GM11168 (cell line): Measurements from ENCODE around the gene HHAT.

Experiments
- in situ Hi-C: fragments of 300-500 bp; cut with MboI; formaldehyde crosslinking; loops from one replicate; pipeline ENCODE4 v1.12.0; 2022; ENCODE audit warnings: low sequenced_read_pairs; ENCODE audit not compliant: unreplicated experiment

Gene HHAT

GRCh38 chr1:210616356-210616755 is 287.7 kb downstream of the HHAT start:
- in situ Hi-C loops, result no loop called here

- in situ Hi-C loops, result no loop called here
These were observed 288.6 kb downstream of the HHAT start for GRCh38 chr1:210617293-210617692.

GRCh38 chr1:210618369-210618768 is 289.7 kb downstream of the HHAT start:
- in situ Hi-C loops, result no loop called here

- in situ Hi-C loops, result no loop called here
These were observed 292.3 kb downstream of the HHAT start for GRCh38 chr1:210620867-210621488.

GRCh38 chr1:210621712-210622111 is 293.0 kb downstream of the HHAT start:
- in situ Hi-C loops, result no loop called here

DNA sequence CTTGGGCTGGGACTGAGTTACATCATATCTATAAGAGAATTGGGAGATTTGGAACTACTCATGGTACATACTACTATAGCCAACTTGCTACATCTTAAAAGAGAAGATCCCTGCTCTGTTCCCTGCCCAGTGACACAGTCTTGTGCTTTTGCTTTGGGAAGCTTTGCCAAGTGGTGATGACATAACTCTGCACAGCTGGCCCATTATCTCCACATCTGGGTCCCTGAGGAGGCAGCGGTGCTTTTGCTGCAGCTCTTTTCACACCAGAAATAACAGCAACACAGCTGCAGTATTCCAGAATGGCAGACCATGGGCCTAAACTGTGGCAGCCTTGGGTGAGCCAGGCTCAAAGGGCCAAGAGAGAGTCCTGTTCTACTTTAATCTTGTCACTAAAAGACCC is 296.0 kb downstream of the HHAT start:
- in situ Hi-C loops, result no loop called here

- in situ Hi-C loops, result no loop called here
These were observed 297.0 kb downstream of the HHAT start for GRCh38 chr1:210625715-210626114.

GRCh38 chr1:210626341-210626740 is 297.6 kb downstream of the HHAT start:
- in situ Hi-C loops, result no loop called here

- in situ Hi-C loops, result no loop called here
These were observed 299.1 kb downstream of the HHAT start for GRCh38 chr1:210627755-210628154.

- in situ Hi-C loops, result no loop called here
These were observed 300.6 kb downstream of the HHAT start for GRCh38 chr1:210629276-210629675.

DNA sequence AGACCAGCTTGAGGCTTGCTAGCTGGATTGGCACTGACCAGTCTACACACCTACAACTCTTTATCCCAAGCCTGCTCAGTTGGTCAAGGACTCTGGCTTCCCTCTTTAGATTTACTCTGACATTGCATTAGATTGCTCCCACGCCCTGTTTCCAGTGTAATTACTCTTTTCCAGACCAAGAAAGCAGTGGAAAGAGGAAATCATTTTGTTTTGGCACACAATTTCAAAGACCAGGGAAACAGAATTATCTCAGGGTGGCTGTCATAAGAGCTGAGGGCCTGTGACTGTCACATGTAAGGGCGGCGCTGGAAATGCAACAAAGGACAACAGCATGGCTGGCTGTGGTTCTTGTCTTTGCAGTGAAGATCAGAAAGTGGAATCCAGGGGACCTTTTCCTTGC is 302.7 kb downstream of the HHAT start:
- in situ Hi-C loops, result no loop called here

- in situ Hi-C loops, result no loop called here
These were observed 304.4 kb downstream of the HHAT start for GRCh38 chr1:210633140-210633539.

DNA sequence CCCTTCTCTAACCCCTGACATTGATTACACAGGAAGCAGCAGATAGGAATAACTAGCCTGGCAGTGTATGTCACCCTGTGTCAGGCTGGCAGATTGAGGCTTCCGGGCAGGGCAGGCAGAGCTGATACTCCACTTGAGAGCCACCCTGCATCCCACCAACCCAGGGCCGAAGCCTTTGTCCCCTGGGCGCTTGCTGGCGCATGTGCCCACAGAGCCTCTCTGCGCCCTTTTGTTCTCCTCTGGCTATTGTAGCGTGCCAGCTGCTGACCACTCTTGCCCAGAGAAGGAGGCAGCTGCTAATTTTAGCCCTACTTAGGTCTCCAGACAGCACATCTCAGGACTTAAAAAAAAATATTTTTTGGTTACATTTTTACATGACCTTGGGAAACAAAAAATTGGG is 304.9 kb downstream of the HHAT start:
- in situ Hi-C loops, result no loop called here

DNA sequence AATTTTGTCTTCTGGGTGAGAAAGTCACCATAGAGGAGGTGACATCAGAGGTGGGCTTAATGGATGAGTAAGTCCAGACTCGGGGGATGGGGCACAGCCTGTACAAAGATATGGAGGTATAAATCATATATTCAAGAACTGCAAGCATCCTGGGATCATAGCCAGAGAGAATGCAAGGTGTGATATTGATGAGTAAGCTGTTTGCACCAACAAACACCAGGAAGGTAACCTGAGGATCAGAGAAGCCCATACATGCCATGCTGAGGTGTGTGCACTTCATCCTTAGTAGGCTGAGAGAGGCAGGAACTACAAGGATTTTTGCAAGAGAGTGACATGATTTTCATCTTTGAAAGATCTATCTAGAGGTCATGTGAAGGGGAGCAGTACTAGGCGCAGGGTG is 306.4 kb downstream of the HHAT start:
- in situ Hi-C loops, result no loop called here

- in situ Hi-C loops, result no loop called here
These were observed 312.9 kb downstream of the HHAT start for GRCh38 chr1:210641582-210641981.

DNA sequence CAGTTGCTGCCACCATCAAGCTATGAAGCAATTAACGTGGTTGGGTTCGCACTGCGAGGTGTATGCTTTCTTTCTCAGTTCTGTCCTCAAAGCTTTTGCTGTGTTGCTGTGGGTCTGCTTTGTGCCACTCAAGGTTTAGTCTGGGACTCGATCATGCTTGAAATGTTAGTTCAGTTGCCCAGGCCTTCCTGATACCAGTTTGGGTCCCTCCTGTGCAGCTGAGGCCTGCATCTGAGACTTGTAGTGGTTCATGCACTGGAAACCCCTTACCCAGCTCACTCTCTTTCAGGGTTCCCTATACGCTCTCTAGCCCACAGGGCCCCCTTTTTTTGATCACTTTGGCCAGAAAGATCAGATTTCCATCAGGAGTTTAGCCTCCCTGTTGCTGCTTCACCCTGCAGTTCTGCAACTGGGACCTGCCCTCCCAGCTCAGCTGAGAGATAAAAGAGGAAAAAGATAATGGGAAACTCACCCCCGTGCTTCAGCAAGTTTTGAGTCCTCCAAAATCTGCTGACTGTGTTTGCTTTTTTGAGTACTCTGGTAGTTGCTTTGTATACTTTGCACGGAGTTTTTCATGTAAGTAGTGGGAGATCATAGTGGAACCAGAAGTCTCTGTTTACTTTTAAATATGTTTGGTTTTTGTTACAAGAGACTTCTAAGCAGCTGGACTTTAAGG is 317.0 kb downstream of the HHAT start:
- in situ Hi-C loops, result no loop called here

GRCh38 chr1:210646258-210646616 is 317.5 kb downstream of the HHAT start:
- in situ Hi-C loops, result no loop called here

GRCh38 chr1:210647406-210648333 is 319.0 kb downstream of the HHAT start:
- in situ Hi-C loops, result no loop called here

DNA sequence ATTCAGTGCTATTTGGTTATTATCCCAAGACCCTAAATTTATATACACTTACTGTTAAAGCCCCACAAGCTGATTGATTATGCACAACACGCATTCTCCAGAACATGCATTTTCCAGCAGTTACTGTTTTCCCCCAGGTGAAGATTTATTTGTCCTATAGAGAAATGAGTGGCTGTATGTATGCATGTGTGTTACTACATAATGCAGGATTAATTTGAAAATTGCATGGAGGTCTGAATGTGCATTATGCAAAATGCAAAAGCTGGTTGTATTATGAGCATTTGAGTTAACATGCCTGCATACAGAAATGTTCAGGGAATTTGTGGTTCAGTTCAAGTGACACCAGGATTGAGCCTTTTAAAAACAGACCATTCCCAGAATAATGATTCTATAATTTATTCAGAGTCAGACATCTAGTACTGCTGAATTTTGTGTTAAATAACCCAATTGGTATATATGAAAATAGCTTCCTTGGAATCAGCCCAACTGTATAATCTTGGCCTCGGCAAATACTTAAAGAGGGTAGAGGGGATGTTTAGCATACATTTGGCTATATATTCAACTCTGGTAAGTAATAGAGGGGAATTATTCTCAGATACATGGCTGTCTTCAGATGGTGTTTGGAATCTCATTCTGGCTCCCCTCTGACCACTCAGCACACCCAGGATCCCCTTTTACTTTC is 320.0 kb downstream of the HHAT start:
- in situ Hi-C loops, result no loop called here

GRCh38 chr1:210650403-210650802 is 321.7 kb downstream of the HHAT start:
- in situ Hi-C loops, result no loop called here
